Memory B cell (primary cell): Measurements from ENCODE around the gene ADSL.

Experiments used
- ATAC-seq: fragments of 150-1000 bp; cut with Tn5 transposase; 2 replicates; pipeline ENCODE4 v1.10.0; 2021; ENCODE audit warnings: low read depth, mild to moderate bottlenecking, moderate library complexity
- DNase-seq, 2 donors: peaks; one replicate each; pipeline ENCODE4 v3.0.0; 2022; ENCODE audit warnings: low spot score in 2 of 2
- H3K27ac Mint-ChIP-seq: one replicate; pipeline ENCODE4 v1.8.0; 2022; ENCODE audit warnings: mild to moderate bottlenecking, moderate library complexity, mixed read lengths
- H3K27me3 Mint-ChIP-seq: one replicate; pipeline ENCODE4 v1.8.0; 2022; ENCODE audit warnings: mixed read lengths
- H3K36me3 Mint-ChIP-seq: one replicate; pipeline ENCODE4 v1.8.0; 2022; ENCODE audit warnings: mild to moderate bottlenecking, mixed read lengths
- H3K4me1 Mint-ChIP-seq: one replicate; pipeline ENCODE4 v1.8.0; 2022; ENCODE audit warnings: mixed read lengths
- H3K4me3 Mint-ChIP-seq: one replicate; pipeline ENCODE4 v1.8.0; 2022; ENCODE audit warnings: mild to moderate bottlenecking, moderate library complexity, mixed read lengths
- H3K9me3 Mint-ChIP-seq: one replicate; pipeline ENCODE4 v1.8.0; 2022; ENCODE audit warnings: mixed read lengths

Gene ADSL

GRCh38 chr22:40417041-40417440, 70.7 kb downstream of the ADSL start:
- ATAC-seq = no peak
- Mint-ChIP-seq H3K27me3 (no peaks in the 10 kb centered on the region), H3K36me3 (peaks cover 14% of the 10 kb centered on the region), H3K4me3 (no peak overlapping the region), H3K9me3 (peaks cover 1% of the 10 kb centered on the region), H3K4me1 (peaks cover 41% of the 10 kb centered on the region), H3K27ac (no peak overlapping the region)
- DNase-seq = no peak

GRCh38 chr22:40417881-40418280, 71.6 kb downstream of the ADSL start:
- no peaks in the 10 kb centered on the region for H3K27me3 Mint-ChIP-seq
- H3K4me3 Mint-ChIP-seq = no peak overlapping the region
- DNase-seq (no peak), ATAC-seq (no peak)
- no peaks in the 10 kb centered on the region for H3K9me3 Mint-ChIP-seq
- peaks cover 38% of the 10 kb centered on the region for H3K4me1 Mint-ChIP-seq
- H3K36me3 Mint-ChIP-seq = peaks cover 20% of the 10 kb centered on the region
- no peak overlapping the region for H3K27ac Mint-ChIP-seq

GRCh38 chr22:40418366-40419201, 72.3 kb downstream of the ADSL start:
- Mint-ChIP-seq H3K27ac (no peak overlapping the region), H3K27me3 (no peaks in the 10 kb centered on the region), H3K4me1 (peaks cover 41% of the 10 kb centered on the region)

GRCh38 chr22:40419718-40420117, 73.4 kb downstream of the ADSL start:
- peaks cover 31% of the 10 kb centered on the region for H3K4me1 Mint-ChIP-seq

More at GRCh38 chr22:40418366-40419201, 72.3 kb downstream of the ADSL start:
- H3K9me3 Mint-ChIP-seq = no peaks in the 10 kb centered on the region
- no peak overlapping the region for H3K4me3 Mint-ChIP-seq
- ATAC-seq (peak; percentile 29), DNase-seq (peak in 1 of 2 donors; percentile 28)
- H3K36me3 Mint-ChIP-seq = peaks cover 26% of the 10 kb centered on the region

GRCh38 chr22:40420341-40421081, 74.2 kb downstream of the ADSL start:
- no peaks in the 10 kb centered on the region for H3K9me3 Mint-ChIP-seq

More at GRCh38 chr22:40419718-40420117, 73.4 kb downstream of the ADSL start:
- Mint-ChIP-seq H3K36me3 (peaks cover 28% of the 10 kb centered on the region), H3K9me3 (no peaks in the 10 kb centered on the region), H3K27ac (no peak overlapping the region), H3K27me3 (no peaks in the 10 kb centered on the region), H3K4me3 (no peak overlapping the region)
- DNase-seq = no peak
- no peak for ATAC-seq

GRCh38 chr22:40421082-40421350, 74.7 kb downstream of the ADSL start:
- no peak overlapping the region for H3K4me3 Mint-ChIP-seq
- no peaks in the 10 kb centered on the region for H3K27me3 Mint-ChIP-seq
- H3K9me3 Mint-ChIP-seq = no peaks in the 10 kb centered on the region
- H3K36me3 Mint-ChIP-seq = peaks cover 31% of the 10 kb centered on the region
- H3K27ac Mint-ChIP-seq = no peak overlapping the region
- H3K4me1 Mint-ChIP-seq = peaks cover 20% of the 10 kb centered on the region
- DNase-seq (no peak), ATAC-seq (no peak)

More at GRCh38 chr22:40420341-40421081, 74.2 kb downstream of the ADSL start:
- Mint-ChIP-seq H3K4me3 (no peak overlapping the region), H3K27me3 (no peaks in the 10 kb centered on the region), H3K36me3 (peaks cover 31% of the 10 kb centered on the region), H3K4me1 (peaks cover 25% of the 10 kb centered on the region), H3K27ac (no peak overlapping the region)
- DNase-seq (no peak), ATAC-seq (no peak)

GRCh38 chr22:40421941-40422340, 75.6 kb downstream of the ADSL start:
- ATAC-seq (no peak), DNase-seq (no peak)
- Mint-ChIP-seq H3K4me1 (peaks cover 17% of the 10 kb centered on the region), H3K4me3 (no peak overlapping the region), H3K27me3 (no peaks in the 10 kb centered on the region), H3K9me3 (no peaks in the 10 kb centered on the region), H3K27ac (peak overlapping the region; percentile 9), H3K36me3 (peaks cover 34% of the 10 kb centered on the region)

- H3K9me3 Mint-ChIP-seq = no peaks in the 10 kb centered on the region
- ATAC-seq = no peak
- H3K27ac Mint-ChIP-seq = peak overlapping the region; percentile 9
- H3K4me3 Mint-ChIP-seq = no peak overlapping the region
- no peak for DNase-seq
- H3K36me3 Mint-ChIP-seq = peaks cover 35% of the 10 kb centered on the region
- H3K27me3 Mint-ChIP-seq = no peaks in the 10 kb centered on the region
- peaks cover 20% of the 10 kb centered on the region for H3K4me1 Mint-ChIP-seq
These were observed 76.4 kb downstream of the ADSL start for GRCh38 chr22:40422558-40423309.

GRCh38 chr22:40423310-40423688, 77.0 kb downstream of the ADSL start:
- ATAC-seq (no peak), DNase-seq (no peak)
- Mint-ChIP-seq H3K9me3 (no peaks in the 10 kb centered on the region), H3K36me3 (peaks cover 35% of the 10 kb centered on the region), H3K4me1 (peaks cover 17% of the 10 kb centered on the region), H3K27ac (no peak overlapping the region), H3K4me3 (no peak overlapping the region), H3K27me3 (no peaks in the 10 kb centered on the region)

- H3K4me1 Mint-ChIP-seq = peaks cover 21% of the 10 kb centered on the region
- no peaks in the 10 kb centered on the region for H3K9me3 Mint-ChIP-seq
- H3K36me3 Mint-ChIP-seq = peaks cover 42% of the 10 kb centered on the region
- no peak overlapping the region for H3K4me3 Mint-ChIP-seq
- no peak overlapping the region for H3K27ac Mint-ChIP-seq
- H3K27me3 Mint-ChIP-seq = no peaks in the 10 kb centered on the region
- ATAC-seq (no peak), DNase-seq (no peak)
These were observed 77.8 kb downstream of the ADSL start for GRCh38 chr22:40423882-40424640.

GRCh38 chr22:40425082-40425481, 78.8 kb downstream of the ADSL start:
- H3K36me3 Mint-ChIP-seq = peaks cover 47% of the 10 kb centered on the region
- peaks cover 24% of the 10 kb centered on the region for H3K4me1 Mint-ChIP-seq

GRCh38 chr22:40426594-40427333, 80.5 kb downstream of the ADSL start:
- H3K9me3 Mint-ChIP-seq = no peaks in the 10 kb centered on the region
- peaks cover 46% of the 10 kb centered on the region for H3K36me3 Mint-ChIP-seq
- H3K4me3 Mint-ChIP-seq = no peak overlapping the region
- no peaks in the 10 kb centered on the region for H3K27me3 Mint-ChIP-seq
- ATAC-seq (no peak), DNase-seq (no peak)
- H3K4me1 Mint-ChIP-seq = peaks cover 27% of the 10 kb centered on the region
- H3K27ac Mint-ChIP-seq = peak overlapping the region; percentile 6

More at GRCh38 chr22:40425082-40425481, 78.8 kb downstream of the ADSL start:
- no peak overlapping the region for H3K4me3 Mint-ChIP-seq
- H3K27ac Mint-ChIP-seq = no peak overlapping the region
- H3K9me3 Mint-ChIP-seq = no peaks in the 10 kb centered on the region
- ATAC-seq = no peak
- no peaks in the 10 kb centered on the region for H3K27me3 Mint-ChIP-seq
- DNase-seq = no peak

GRCh38 chr22:40428796-40429195, 82.5 kb downstream of the ADSL start:
- DNase-seq = no peak
- H3K27ac Mint-ChIP-seq = peak overlapping the region; percentile 18
- no peak overlapping the region for H3K4me3 Mint-ChIP-seq
- no peaks in the 10 kb centered on the region for H3K27me3 Mint-ChIP-seq
- H3K36me3 Mint-ChIP-seq = peaks cover 31% of the 10 kb centered on the region
- peaks cover 31% of the 10 kb centered on the region for H3K4me1 Mint-ChIP-seq
- ATAC-seq = no peak
- H3K9me3 Mint-ChIP-seq = no peaks in the 10 kb centered on the region
